GM20000 (cell line): ENCODE data around the gene DENND5A.
"Not testable (repeated sequence)": the region's sequence is repeated elsewhere in the genome, so short reads cannot be mapped to it uniquely, and the experiment has no call there.

Experiments used
- DNase-seq: peaks from one replicate; pipeline ENCODE4 v3.0.0; 2012; ENCODE audit warnings: low spot score
- TF ChIP-seq, protein P1 (sequence below): IDR thresholded peaks from 2 replicates; pipeline ENCODE4 v1.5.1; 2012; ENCODE audit warnings: mild to moderate bottlenecking, control low read depth; ENCODE audit errors: extremely low read depth, missing control alignments

The DENND5A gene

DNA sequence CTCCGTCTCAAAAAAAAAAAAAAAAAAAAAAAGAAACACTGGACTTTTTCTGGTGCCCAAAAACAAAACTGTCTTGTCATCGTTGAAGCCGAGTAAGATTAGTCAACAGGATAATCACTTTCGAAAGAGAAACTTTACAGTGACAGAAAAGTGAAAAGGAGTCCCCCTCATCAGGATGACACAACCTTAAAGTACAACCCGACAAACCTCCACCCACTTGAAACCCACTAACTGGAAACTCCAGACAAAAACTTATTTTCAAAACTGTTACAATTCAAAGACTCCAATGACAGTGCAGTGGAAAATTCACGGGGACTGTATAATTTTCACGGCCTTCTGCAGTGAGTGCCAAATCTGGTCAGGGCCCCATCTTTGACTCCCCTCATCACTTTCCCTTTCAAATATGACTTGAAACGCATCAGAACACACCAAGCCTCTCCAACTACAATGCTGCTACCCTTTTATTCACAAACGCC lies 1.3 kb downstream of the DENND5A start:
- TF ChIP-seq, protein P1, sequence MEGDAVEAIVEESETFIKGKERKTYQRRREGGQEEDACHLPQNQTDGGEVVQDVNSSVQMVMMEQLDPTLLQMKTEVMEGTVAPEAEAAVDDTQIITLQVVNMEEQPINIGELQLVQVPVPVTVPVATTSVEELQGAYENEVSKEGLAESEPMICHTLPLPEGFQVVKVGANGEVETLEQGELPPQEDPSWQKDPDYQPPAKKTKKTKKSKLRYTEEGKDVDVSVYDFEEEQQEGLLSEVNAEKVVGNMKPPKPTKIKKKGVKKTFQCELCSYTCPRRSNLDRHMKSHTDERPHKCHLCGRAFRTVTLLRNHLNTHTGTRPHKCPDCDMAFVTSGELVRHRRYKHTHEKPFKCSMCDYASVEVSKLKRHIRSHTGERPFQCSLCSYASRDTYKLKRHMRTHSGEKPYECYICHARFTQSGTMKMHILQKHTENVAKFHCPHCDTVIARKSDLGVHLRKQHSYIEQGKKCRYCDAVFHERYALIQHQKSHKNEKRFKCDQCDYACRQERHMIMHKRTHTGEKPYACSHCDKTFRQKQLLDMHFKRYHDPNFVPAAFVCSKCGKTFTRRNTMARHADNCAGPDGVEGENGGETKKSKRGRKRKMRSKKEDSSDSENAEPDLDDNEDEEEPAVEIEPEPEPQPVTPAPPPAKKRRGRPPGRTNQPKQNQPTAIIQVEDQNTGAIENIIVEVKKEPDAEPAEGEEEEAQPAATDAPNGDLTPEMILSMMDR: no peak
- DNase-seq: peak; percentile 90

DNA sequence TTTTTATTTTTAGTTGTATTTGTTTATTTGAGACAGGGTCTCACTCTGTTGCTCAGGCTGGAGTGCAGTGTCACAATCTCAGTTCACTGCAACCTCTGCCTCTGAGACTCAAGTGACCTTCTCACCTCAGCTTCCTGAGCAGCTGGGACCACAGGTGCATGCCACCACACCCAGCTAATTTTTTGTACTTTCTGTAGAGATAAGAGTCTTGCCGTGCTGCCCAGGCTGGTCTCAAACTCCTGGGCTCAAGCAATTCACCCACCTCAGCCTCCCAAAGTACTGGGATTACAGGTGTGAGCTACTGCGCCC lies 4.4 kb downstream of the DENND5A start:
- DNase-seq: not testable (repeated sequence)

DNA sequence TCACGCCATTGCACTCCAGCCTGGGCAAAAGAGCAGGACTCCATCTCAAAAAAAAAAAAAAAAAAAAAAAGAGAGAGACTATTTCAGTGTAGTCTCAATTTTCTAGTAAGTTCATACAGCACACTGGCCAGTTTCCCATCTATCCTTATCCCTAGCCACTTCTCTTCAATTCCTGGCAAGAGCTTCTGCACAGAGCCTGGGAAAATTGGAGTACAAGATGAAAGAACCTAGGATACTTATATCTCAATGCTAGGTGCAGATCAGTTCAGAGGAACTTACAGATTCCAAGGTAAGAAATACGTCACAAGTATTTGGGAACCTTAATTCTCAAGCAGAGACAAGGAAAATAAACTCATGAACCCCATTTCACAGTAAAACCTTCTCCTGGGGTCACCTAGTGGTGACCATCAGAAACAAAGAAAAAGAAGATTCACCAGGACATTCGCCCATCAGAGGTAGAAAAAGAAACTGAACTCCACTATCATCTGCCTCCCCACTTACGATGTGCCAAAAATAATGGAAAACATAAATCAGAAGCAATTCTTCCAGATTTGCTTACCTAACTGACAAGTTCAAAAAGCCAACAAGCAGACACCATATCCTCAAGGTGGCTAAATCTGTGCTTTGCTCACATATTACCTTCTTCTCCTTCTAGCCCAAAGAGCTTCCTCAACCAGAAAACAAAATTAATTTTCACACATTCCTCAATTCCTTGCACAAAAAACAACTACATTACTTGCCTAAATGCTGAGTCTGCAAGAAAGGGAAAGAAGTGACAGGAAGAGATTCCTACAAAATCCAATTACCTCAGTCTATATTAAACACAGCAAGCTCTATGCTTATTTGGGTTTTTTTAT lies 4.9 kb downstream of the DENND5A start:
- DNase-seq: no peak
- TF ChIP-seq, protein P1: no peak

DNA sequence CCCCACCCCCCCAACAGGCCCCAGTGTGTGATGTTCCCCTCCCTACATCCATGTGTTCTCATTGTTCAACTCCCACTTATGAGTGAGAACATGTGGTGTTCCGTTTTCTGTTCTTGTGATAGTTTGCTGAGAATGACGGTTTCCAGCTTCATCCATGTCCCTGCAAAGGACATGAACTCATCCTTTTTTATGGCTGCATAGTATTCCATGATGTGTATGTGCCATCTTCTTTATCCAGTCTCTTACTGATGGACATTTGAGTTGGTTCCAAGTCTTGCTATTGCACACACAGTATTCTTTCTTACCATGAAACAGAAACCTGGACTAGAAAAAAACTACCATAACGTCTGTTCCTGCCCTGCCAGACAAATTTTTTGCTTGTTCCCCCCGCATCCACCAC lies 6.9 kb downstream of the DENND5A start:
- not testable (repeated sequence) for DNase-seq

DNA sequence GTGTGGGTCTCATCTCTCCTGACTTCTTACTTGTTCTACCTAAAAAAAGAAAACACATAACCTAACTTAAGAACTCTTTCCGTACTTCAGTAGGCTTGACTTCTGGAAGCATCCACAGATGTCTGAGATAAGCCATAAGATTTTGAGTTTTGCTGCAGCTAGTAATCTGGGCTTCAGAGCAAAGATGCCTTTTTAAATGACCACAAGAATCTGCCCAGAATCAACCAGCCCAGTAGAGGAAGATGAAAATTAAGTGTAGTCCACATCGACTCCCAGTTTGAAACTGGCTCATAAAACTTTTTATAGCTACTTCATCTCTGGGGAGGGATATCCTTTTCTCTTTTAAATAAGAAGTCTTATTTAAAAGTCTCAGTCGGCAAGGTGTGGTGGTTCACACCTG lies 10.7 kb downstream of the DENND5A start:
- no peak for DNase-seq
- TF ChIP-seq, protein P1: no peak

DNA sequence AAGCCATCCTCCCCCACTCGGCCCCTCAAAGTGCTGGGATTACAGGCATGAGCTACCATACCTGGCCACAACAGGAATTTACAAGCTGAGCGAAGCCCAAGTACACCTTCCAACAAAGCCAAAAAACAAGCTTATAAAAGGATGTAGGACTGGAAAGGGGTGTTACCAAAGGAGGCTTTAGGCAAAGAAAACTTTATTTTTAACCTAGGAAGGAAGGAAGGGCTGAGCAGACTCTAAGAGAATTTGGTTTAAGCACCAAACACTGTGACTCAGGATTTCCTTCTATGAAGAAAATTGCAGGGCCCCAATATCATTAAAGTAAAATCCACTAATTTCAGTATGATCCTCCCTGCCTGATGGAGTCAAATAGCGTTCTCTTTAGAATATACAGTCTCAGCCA lies 12.1 kb downstream of the DENND5A start:
- TF ChIP-seq, protein P1: no peak
- no peak for DNase-seq

DNA sequence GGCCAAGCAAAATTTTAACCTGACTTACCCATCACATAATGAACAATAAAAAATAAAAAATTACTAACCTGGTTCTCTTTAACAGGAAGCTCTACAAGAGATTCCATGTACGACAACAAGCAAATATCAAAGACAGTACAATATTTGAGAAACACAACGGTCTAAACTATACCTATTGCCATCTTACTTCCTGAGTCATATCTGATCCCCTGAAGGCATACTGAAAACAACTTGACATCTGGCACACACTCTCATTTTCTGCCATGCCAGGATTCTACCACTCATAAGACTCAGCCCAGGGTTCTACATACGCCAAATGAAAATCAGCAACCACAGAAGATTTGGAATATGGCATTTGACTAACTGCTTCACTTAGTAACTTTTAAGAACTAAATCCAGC lies 13.8 kb downstream of the DENND5A start:
- DNase-seq: no peak
- TF ChIP-seq, protein P1: no peak

DNA sequence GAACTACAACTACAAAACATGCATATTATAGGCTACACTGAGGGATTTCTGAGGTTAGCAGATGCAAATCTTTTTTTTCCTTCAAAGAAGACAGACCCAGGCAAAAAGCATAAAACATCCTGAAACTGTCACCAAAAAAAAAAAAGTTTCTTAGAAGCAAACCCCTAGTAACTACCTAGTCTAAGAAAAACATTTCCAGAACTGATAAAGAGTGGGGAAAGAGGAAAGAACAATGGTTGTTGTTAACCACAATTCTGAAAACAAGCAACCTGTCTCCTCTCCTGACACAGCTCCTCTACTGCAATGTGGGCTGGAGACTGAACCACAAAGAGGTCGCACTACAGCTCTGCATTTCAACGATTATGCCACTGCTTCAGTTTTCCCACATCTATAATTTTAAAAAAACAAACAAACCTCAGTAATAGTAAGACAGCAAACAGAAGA lies 15.0 kb downstream of the DENND5A start:
- peak; percentile 50 for DNase-seq
- TF ChIP-seq, protein P1: no peak
